Adrenal gland (tissue), 12 donors: ENCODE results near the gene USP3. TPM values are rescaled to one million over a fixed set of nuclear protein-coding genes. Genes with fewer than 3 reads are reported as not detected.

Experiments
- DNase-seq, 7 donors: peaks; one replicate each; pipeline ENCODE4 v3.0.0-alpha.2; 2019 to 2020
- H3K27ac ChIP-seq, 5 donors: fragments of 200-600 bp; sonication (generic) in 4 of 5; 1 replicate in 3 of 5; 2 replicates in 2 of 5; pipeline versions ENCODE4 v1.5.1 to v1.8.0; 2016 to 2020; ENCODE audit warnings: mild to moderate bottlenecking in 1 of 5
- H3K27me3 ChIP-seq: fragments of 200-600 bp; 2 replicates; pipeline ENCODE4 v1.8.0; 2021
- H3K36me3 ChIP-seq, 2 donors: fragments of 200-600 bp; replicated peaks in 1 of 2; 1 replicate in 1 of 2; 2 replicates in 1 of 2; pipeline versions ENCODE4 v1.5.1 to v1.8.0; 2018 to 2022
- H3K4me1 ChIP-seq, 2 donors: fragments of 200-600 bp; replicated peaks in 1 of 2; 1 replicate in 1 of 2; 2 replicates in 1 of 2; pipeline versions ENCODE4 v1.5.1 to v1.8.0; 2018 to 2021
- H3K4me3 ChIP-seq, 4 donors: fragments of 200-600 bp; sonication (generic) in 3 of 4; one replicate each; pipeline ENCODE4 v1.5.1; 2016 to 2018
- H3K9me3 ChIP-seq, 3 donors: fragments of 200-600 bp; sonication (generic) in 1 of 3; replicated peaks in 1 of 3; 1 replicate in 2 of 3; 2 replicates in 1 of 3; pipeline versions ENCODE4 v1.5.1 to v1.8.0; 2016 to 2021
- POLR2A ChIP-seq, 2 donors: fragments of 450-650 bp; IDR thresholded peaks; one replicate each; pipeline ENCODE4 v1.6.1; 2017; ENCODE audit warnings: antibody characterized with exemption in 2 of 2, mild to moderate bottlenecking in 2 of 2, moderate library complexity in 1 of 2
- WGBS, 4 donors: extraction: QIAGEN DNeasy Blood & Tissue Kit in 2 of 4; methylation state at CpG; one replicate each; pipeline versions ENCODE4 v1.1.5 to v1.1.7; 2013 to 2017; 5-methylcytosine and 5-hydroxymethylcytosine counted together
- intact Hi-C, 2 donors: fragments of 100-400 bp; cut with DNase I; formaldehyde crosslinking; loops; one replicate each; pipeline versions ENCODE4 v1.14.1 to v1.15.0; 2022 to 2023
- polyA plus RNA-seq, 3 donors: library from polyadenylated mRNA; stranded (reverse); fragments of 200-250 nt in 2 of 3; fragments of 350-450 nt in 1 of 3; fragmentation: Illumina TruSeq in 1 of 3; extraction: RNeasy Lipid Tissue Mini Kit (QIAGEN cat#74804) in 1 of 3; gene quantifications; one replicate each; pipeline ENCODE4 v1.2.3, GENCODE V29; 2013 to 2014
- total RNA-seq, 9 donors: library from RNA; depleted of rRNA in 4 of 9; stranded (reverse); fragments of >200 nt in 4 of 9; fragments of 120-200 nt in 1 of 9; fragmentation: NEBNext Ultra II Directional in 1 of 9; extraction: Animal tissue kit (Norgen Biotek cat#: 25700) in 1 of 9; gene quantifications; one replicate each; pipeline versions ENCODE4 v1.1.0 to v1.2.4, GENCODE V29; 2013 to 2023
- TF ChIP-seq, protein P1 (sequence below), 6 experiments: fragments of 450-650 bp in 4 of 6; fragments of 200-600 bp in 2 of 6; sonication (generic) in 1 of 6; IDR thresholded peaks; 1 replicate in 5 of 6; 2 replicates in 1 of 6; pipeline versions ENCODE4 v1.5.1 to v1.8.0; 2016 to 2021; ENCODE audit warnings: antibody characterized with exemption in 6 of 6, mild to moderate bottlenecking in 2 of 6, moderate library complexity in 1 of 6
- donor health status: healthy with polysubstance abuse.
- donor health status: Bipolar disorder and iron deficiency.
- donor health status: DM: yes; HTN: yes; CAD: no.
- donor health status: DM: no; HTN: no; CAD: no.
- donor health status: DM: no; HTN: no; CAD: no.
- donor health status: DM: yes; HTN: yes; CAD: no.

USP3 gene
- total and polyA plus RNA-seq, 12 donors = 23.0 to 55.0 (median 35.5) TPM

- Histone ChIP-seq H3K27ac (peak overlapping the region in 4 of 5 donors; percentile 51 to 80 (median 62)), H3K27me3 (no peaks in the 10 kb centered on the region), H3K4me3 (peak overlapping the region in 1 of 4 donors; percentile 10), H3K9me3 (no peaks in the 10 kb centered on the region), H3K36me3 (no peaks in the 10 kb centered on the region), H3K4me1 (peaks cover 45 to 67% of the 10 kb centered on the region in 2 donors)
- TF ChIP-seq POLR2A (IDR thresholded peaks at IDR 0.05) = no peak
- TF ChIP-seq, protein P1, sequence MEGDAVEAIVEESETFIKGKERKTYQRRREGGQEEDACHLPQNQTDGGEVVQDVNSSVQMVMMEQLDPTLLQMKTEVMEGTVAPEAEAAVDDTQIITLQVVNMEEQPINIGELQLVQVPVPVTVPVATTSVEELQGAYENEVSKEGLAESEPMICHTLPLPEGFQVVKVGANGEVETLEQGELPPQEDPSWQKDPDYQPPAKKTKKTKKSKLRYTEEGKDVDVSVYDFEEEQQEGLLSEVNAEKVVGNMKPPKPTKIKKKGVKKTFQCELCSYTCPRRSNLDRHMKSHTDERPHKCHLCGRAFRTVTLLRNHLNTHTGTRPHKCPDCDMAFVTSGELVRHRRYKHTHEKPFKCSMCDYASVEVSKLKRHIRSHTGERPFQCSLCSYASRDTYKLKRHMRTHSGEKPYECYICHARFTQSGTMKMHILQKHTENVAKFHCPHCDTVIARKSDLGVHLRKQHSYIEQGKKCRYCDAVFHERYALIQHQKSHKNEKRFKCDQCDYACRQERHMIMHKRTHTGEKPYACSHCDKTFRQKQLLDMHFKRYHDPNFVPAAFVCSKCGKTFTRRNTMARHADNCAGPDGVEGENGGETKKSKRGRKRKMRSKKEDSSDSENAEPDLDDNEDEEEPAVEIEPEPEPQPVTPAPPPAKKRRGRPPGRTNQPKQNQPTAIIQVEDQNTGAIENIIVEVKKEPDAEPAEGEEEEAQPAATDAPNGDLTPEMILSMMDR (IDR thresholded peaks at IDR 0.05) = no peak
- intact Hi-C loops = no loop called here
- WGBS, 4 donors = 26 to 33% (median 28%) methylated on average over 4 of the region's 4 CpGs
- peak in 1 of 7 donors; percentile 25 for DNase-seq
These were observed 19.1 kb downstream of the USP3 start for GRCh38 chr15:63523306-63523990.

- H3K9me3 ChIP-seq = no peaks in the 10 kb centered on the region
- TF ChIP-seq, protein P1 (IDR thresholded peaks at IDR 0.05) = no peak
- no peak for TF ChIP-seq POLR2A (IDR thresholded peaks at IDR 0.05)
- peaks cover 38 to 64% of the 10 kb centered on the region in 2 donors for H3K4me1 ChIP-seq
- DNase-seq = no peak
- no peak overlapping the region for H3K4me3 ChIP-seq
- H3K27me3 ChIP-seq = no peaks in the 10 kb centered on the region
- peak overlapping the region in 3 of 5 donors; percentile 58 to 80 (median 67) for H3K27ac ChIP-seq
- intact Hi-C loops = no loop called here
- 96 to 98% (median 97%) methylated on average over 5 of the region's 5 CpGs for WGBS, 4 donors
- no peaks in the 10 kb centered on the region for H3K36me3 ChIP-seq
These were observed 20.1 kb downstream of the USP3 start for GRCh38 chr15:63524316-63525015.

DNA sequence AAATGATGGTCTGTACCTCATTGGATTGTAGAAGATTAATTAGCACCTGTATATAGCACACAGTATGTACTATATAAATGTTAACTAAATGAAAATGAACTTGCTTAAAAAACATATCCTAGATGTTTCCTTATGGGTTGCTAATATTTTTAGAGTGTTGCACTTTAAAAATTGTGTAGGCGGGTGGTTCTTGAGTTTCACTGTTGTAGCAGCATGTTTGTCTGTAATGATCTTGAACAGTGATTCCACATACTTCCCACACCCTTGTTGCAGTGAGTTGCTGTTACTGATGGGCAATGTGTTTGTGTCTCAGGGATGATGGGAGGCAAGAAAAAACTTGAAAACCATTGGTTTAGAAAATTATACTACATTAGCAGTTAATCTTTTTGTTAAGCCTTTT, 22.0 kb downstream of the USP3 start:
- no peaks in the 10 kb centered on the region for H3K36me3 ChIP-seq
- no peaks in the 10 kb centered on the region for H3K9me3 ChIP-seq
- H3K4me1 ChIP-seq = peaks cover 26 to 49% of the 10 kb centered on the region in 2 donors
- WGBS, 4 donors = 83 to 89% (median 86%) methylated on average over 1 of the region's 1 CpG
- no peak overlapping the region for H3K27ac ChIP-seq
- H3K4me3 ChIP-seq = no peak overlapping the region
- no peak for DNase-seq
- intact Hi-C loops = no loop called here
- TF ChIP-seq, protein P1 (IDR thresholded peaks at IDR 0.05) = no peak
- TF ChIP-seq POLR2A (IDR thresholded peaks at IDR 0.05) = no peak
- no peaks in the 10 kb centered on the region for H3K27me3 ChIP-seq

DNA sequence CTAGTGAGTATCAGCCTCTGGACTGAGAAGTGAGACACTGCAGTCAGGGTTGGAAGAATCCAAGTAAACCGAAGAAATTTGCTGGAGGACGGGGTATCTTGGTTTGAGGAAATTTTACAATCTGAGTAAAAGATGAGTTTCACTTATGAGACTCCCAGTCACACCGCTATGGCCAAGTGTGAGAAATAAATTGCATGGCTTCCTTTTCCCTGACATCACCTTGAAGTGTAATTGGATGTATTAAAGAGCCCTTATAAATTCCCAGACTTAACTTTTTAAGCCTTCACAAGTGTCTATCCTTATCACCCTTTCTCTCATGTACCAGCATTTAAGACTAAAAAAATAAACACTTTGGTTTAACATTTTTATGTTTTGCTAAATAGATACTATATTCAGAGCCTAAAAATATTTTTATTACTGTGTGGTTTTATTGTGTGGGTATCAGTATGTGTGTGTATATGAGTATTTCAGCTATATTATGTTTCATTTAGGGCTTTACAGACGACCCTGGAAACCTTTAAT, 23.8 kb downstream of the USP3 start:
- Histone ChIP-seq H3K9me3 (no peaks in the 10 kb centered on the region), H3K36me3 (no peaks in the 10 kb centered on the region), H3K4me3 (no peak overlapping the region), H3K27ac (no peak overlapping the region), H3K27me3 (no peaks in the 10 kb centered on the region), H3K4me1 (peaks cover 11 to 35% of the 10 kb centered on the region in 2 donors)
- TF ChIP-seq POLR2A (IDR thresholded peaks at IDR 0.05) = no peak
- TF ChIP-seq, protein P1 (IDR thresholded peaks at IDR 0.05) = no peak
- DNase-seq = no peak
- intact Hi-C loops = no loop called here
- 90 to 95% (median 92%) methylated on average over 4 of the region's 4 CpGs for WGBS, 4 donors
